Activated CD4-positive, CD25-positive, alpha-beta regulatory T cell (primary cell): ENCODE data around the gene SRRM3.
A peak's percentile ranks its signal among the peaks of the same experiment; 100 is the strongest.
"Not testable (repeated sequence)": the region's sequence is repeated elsewhere in the genome, so short reads cannot be mapped to it uniquely, and the experiment has no call there.

Source experiments
- DNase-seq, 4 experiments: peaks; one replicate each; lab custom pipeline; 2025; lab: John Stamatoyannopoulos, UW

SRRM3 gene

DNA sequence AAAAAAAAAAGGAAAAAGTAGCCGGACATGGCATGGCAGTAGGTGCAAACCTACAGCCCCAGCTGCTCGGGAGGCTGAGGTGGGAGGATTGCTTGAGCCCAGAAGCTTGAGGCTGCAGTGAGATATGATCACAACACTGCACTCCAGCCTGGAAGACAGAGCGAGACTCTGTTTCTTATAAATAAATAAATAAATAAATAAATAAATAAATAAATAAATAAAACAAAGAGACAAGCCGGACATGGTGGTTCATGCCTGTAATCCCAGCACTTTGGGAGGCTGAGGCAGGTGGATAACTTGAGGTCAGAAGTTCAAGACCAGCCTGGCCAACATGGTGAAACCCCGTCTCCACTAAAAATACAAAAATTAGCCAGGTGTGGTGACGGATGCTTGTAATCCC lies 113.0 kb downstream of the SRRM3 start:
- not testable (repeated sequence) for DNase-seq

- DNase-seq = no peak
These were observed 113.7 kb downstream of the SRRM3 start for GRCh38 chr7:76315364-76315763.

DNA sequence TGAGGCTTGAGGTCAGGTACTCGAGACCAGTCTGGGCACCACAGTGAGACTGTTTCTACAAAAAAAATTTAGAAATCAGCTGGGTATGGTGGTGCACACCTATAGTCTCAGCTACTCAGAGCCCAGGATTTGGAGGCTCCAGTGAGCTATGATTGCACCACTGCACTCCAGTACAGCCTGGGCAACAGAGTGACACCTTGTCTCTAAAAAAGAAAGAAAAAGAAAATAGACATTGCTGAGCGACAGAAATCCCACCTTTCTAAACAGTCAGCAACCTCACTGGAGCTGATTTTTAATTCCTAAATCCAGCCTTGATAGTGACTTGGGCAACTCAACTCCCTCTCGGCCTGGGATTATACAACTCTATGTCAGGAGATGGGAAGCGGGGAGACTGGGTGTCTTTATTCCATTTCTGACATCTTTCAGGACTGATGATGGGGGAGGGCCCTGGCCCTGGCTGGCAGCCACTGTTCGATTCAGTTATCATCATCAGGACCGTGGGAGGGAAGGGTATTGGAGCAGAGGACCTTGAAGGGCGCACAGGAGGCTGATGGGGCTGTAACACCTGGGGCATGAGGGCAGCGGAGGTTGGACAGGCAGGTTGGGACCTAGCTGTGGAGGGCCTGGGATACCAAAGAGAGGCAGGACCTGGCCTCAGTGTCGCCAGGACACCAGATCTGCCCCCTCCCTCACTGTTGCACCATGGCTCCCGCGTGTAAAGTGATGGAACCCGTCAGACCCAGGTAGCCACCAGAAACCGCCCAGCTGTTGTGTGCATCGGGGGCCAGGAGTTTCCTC lies 115.5 kb downstream of the SRRM3 start:
- DNase-seq = no peak

DNA sequence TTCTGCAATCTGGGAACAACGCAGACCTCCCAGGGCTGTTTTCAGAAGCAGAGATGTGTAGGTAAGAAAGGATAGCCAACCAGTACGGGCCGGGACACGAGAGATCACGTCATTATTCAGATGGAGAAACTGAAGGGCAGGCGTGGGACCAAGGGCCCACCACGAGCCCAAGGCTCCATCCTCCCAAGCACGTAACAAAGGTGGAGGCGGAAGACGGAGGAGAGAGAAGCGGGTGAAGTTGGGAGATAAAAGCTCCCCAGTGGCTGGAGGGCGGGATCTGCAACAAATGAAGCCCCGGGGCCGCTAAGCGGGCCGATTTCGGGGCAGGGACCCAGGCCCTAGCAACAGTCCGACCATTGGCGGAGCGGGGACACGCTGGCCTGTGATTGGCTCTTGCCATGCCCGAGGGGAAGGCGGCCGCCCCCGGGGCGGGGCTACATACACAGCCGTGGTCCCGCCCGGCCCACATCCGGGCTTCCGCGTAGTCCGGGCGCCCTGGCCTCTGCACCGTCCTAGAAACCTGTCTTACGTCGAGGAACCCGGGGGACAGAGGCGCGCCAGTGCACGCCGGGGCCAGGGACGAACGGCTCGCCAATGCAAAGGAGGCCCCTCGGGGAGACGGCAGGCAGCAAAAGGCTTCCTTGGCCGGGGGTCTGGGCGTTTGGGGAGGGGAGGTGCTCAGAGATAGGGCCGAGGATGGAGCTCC lies 116.2 kb downstream of the SRRM3 start:
- peak; percentile 88 to 93 (median 90) for DNase-seq

GRCh38 chr7:76318488-76319353 lies 117.0 kb downstream of the SRRM3 start:
- DNase-seq = peak; percentile 16 to 29 (median 22)

DNA sequence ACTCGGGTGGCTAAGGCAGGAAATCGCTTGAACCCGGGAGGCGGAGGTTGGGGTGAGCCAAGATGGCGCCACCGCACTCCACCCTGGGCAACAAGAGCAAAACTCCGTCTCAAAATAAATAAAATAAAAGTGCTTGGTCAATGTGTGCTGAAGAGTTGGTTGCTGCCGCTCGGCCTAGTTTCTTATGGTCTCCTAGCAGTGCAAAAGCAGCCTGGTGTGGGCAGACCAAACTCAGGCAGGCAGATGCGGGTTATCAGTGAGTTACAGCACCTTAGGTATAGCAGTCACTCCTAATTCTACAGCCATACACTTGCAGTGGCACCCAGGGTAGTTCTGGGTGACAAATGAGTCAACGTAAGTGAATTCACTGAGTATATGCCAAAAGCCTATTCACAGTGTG lies 123.4 kb downstream of the SRRM3 start:
- DNase-seq = no peak

GRCh38 chr7:76325811-76326210 lies 124.1 kb downstream of the SRRM3 start:
- DNase-seq = no peak

GRCh38 chr7:76326646-76327233 lies 125.0 kb downstream of the SRRM3 start:
- DNase-seq = no peak

- no peak for DNase-seq
These were observed 125.9 kb downstream of the SRRM3 start for GRCh38 chr7:76327610-76328009.

- DNase-seq = no peak
These were observed 126.7 kb downstream of the SRRM3 start for GRCh38 chr7:76328389-76328788.

GRCh38 chr7:76329479-76329878 lies 127.8 kb downstream of the SRRM3 start:
- no peak for DNase-seq

GRCh38 chr7:76330261-76330660 lies 128.6 kb downstream of the SRRM3 start:
- DNase-seq = no peak

DNA sequence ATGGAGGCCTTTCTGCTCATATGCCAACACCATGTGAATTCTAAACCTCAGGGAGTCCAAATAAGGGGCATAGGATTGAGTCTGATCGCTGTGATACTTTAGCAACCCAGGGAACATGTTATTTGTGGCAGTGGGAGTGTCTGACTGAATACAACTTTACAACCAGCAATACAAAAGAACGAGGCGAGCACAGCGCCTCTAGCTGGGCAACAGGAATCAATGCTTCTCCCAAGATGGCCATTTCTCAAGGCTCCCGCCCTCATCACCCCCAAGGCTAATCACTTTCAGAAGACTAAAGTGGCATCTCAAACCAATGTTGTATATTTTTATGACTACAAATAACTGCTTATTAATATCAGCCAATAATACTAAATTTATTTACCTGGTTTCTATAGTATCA lies 129.0 kb downstream of the SRRM3 start:
- no peak for DNase-seq

GRCh38 chr7:76332078-76332477 lies 130.4 kb downstream of the SRRM3 start:
- no peak for DNase-seq

DNA sequence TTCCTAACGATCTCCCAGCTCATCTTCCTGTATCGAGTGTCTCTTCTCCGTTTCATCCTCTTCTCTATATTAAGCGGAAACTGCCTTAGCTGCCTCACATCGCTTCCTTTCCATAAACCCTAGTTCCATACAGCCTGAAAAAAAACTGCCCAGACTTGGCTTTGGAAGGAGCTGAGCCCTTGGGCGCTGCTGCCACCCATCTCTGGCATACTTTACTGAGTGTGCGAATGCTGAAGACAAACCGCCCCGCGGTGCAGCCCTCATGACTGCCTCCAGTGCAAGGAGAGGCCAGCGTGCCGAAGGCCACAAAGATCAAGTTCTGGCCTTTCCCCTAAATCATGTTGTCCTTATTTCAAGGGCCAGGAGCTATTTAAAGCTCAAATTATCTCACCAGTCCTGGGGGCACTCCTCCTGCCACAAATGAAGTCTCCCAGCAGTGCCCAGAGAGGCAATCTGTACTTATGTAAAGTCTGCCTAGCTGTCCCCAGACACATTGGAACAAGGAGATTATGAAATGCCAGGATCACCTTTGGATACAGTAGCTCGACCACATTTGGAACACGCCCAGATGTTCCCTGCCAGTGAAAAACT lies 131.9 kb downstream of the SRRM3 start:
- no peak for DNase-seq

GRCh38 chr7:76334320-76334967 lies 132.7 kb downstream of the SRRM3 start:
- DNase-seq = no peak

DNA sequence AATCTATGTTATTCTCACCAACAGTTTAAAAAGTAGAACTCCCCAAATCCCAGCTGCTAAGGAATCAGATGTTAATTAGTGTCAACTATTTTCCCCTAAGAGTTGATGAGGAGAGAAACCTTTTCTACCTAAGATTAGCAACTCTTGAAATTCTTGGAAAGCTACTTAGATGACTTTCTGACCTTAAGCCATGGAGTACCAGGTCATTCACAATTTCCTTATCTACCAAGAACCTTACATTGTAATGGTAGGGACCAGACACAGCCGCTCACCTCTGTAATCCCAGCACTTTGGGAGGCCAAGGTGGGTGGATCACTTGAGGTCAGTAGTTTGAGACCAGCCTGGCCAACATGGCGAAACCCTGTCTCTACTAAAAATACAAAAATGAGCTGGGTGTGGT lies 133.7 kb downstream of the SRRM3 start:
- not testable (repeated sequence) for DNase-seq

DNA sequence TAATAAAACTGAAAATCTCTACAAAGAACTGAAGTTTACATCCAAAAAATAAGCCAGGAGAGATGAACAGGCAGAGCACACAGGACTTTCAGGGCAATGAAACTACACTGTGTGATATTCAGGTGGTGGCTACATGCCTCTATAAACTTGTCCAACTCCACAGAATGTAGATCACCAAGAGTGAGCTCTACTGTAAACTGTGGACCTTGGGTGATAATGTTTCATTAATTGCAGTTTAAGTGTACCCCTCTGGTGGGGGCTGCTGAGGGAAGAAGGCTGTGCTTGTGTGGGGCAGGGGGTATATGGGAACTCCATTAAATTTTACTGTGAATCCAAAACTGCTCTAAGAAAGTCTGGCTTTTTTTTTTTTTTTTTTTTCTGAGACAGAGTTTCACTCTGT lies 134.4 kb downstream of the SRRM3 start:
- DNase-seq = no peak
